HEK293 (cell line): ENCODE results near the gene RNU6-7.

ENCODE experiments used
- ATF2 ChIP-seq: fragments of 450-650 bp; formaldehyde crosslinking; IDR thresholded peaks from 2 replicates; pipeline ENCODE4 v1.5.1; 2016; ENCODE audit warnings: missing biosample characterization, missing genetic modification characterization, low read depth
- BCL11B ChIP-seq: fragments of 450-650 bp; formaldehyde crosslinking; IDR thresholded peaks from 2 replicates; pipeline ENCODE4 v1.5.1; 2016; ENCODE audit warnings: low read depth, missing biosample characterization, missing genetic modification characterization
- FEZF1 ChIP-seq: fragments of 450-650 bp; formaldehyde crosslinking; IDR thresholded peaks from 2 replicates; pipeline ENCODE4 v1.5.1; 2016; ENCODE audit warnings: missing biosample characterization, missing genetic modification characterization
- KLF7 ChIP-seq: fragments of 450-650 bp; formaldehyde crosslinking; IDR thresholded peaks from 2 replicates; pipeline ENCODE4 v1.5.1; 2016; ENCODE audit warnings: missing biosample characterization, missing genetic modification characterization, borderline replicate concordance
- OSR2 ChIP-seq: fragments of 450-650 bp; formaldehyde crosslinking; IDR thresholded peaks from 2 replicates; pipeline ENCODE4 v1.5.1; 2016; ENCODE audit warnings: missing biosample characterization, missing genetic modification characterization
- PRDM1 ChIP-seq: fragments of 450-650 bp; formaldehyde crosslinking; IDR thresholded peaks from 2 replicates; pipeline ENCODE4; 2016; ENCODE audit warnings: missing biosample characterization, missing genetic modification characterization
- PRDM6 ChIP-seq: fragments of 450-650 bp; formaldehyde crosslinking; IDR thresholded peaks from 2 replicates; pipeline ENCODE4 v1.5.1; 2017; ENCODE audit warnings: missing biosample characterization, missing genetic modification characterization
- REPIN1 ChIP-seq: fragments of 450-650 bp; formaldehyde crosslinking; IDR thresholded peaks from 2 replicates; pipeline ENCODE4 v1.5.1; 2017; ENCODE audit warnings: missing biosample characterization, missing genetic modification characterization, low read depth
- SALL2 ChIP-seq: fragments of 450-650 bp; formaldehyde crosslinking; IDR thresholded peaks from 2 replicates; pipeline ENCODE4 v1.5.0; 2017; ENCODE audit warnings: missing biosample characterization, mild to moderate bottlenecking, missing genetic modification characterization, borderline replicate concordance
- SCRT1 ChIP-seq: fragments of 450-650 bp; formaldehyde crosslinking; IDR thresholded peaks from 2 replicates; pipeline ENCODE4 v1.5.1; 2016; ENCODE audit warnings: missing biosample characterization, missing genetic modification characterization, borderline replicate concordance
- TRIM28 ChIP-seq: IDR thresholded peaks from 2 replicates; pipeline ENCODE4 v1.6.1; 2011; ENCODE audit warnings: low read length, control low read depth, borderline replicate concordance
- ZBTB17 ChIP-seq: fragments of 450-650 bp; formaldehyde crosslinking; IDR thresholded peaks from 2 replicates; pipeline ENCODE4 v1.5.1; 2016; ENCODE audit warnings: missing biosample characterization, missing genetic modification characterization
- ZBTB20 ChIP-seq: fragments of 450-650 bp; formaldehyde crosslinking; IDR thresholded peaks from 2 replicates; pipeline ENCODE4 v1.5.1; 2016; ENCODE audit warnings: missing biosample characterization, missing genetic modification characterization
- ZBTB7A ChIP-seq: fragments of 450-650 bp; formaldehyde crosslinking; IDR thresholded peaks from 2 replicates; pipeline ENCODE4 v1.5.1; 2016; ENCODE audit warnings: low read depth, missing biosample characterization, missing genetic modification characterization
- ZBTB8A ChIP-seq: fragments of 450-650 bp; formaldehyde crosslinking; IDR thresholded peaks from 2 replicates; pipeline ENCODE4 v1.5.1; 2016; ENCODE audit warnings: missing biosample characterization, missing genetic modification characterization
- ZEB2 ChIP-seq: fragments of 450-650 bp; formaldehyde crosslinking; IDR thresholded peaks from 2 replicates; pipeline ENCODE4 v1.5.1; 2016; ENCODE audit warnings: missing biosample characterization, missing genetic modification characterization
- ZFP41 ChIP-seq: fragments of 450-650 bp; formaldehyde crosslinking; IDR thresholded peaks from 2 replicates; pipeline ENCODE4 v1.5.1; 2016; ENCODE audit warnings: missing biosample characterization, missing genetic modification characterization, borderline replicate concordance
- ZNF10 ChIP-seq: fragments of 450-650 bp; formaldehyde crosslinking; IDR thresholded peaks from 2 replicates; pipeline ENCODE4 v1.5.1; 2017; ENCODE audit warnings: missing biosample characterization, missing genetic modification characterization
- ZNF114 ChIP-seq: fragments of 450-650 bp; formaldehyde crosslinking; IDR thresholded peaks from 2 replicates; pipeline ENCODE4 v1.5.0; 2017; ENCODE audit warnings: missing biosample characterization, missing genetic modification characterization
- ZNF248 ChIP-seq: fragments of 450-650 bp; formaldehyde crosslinking; IDR thresholded peaks from 2 replicates; pipeline ENCODE4 v1.5.1; 2017; ENCODE audit warnings: missing biosample characterization, missing genetic modification characterization
- ZNF266 ChIP-seq: fragments of 450-650 bp; formaldehyde crosslinking; IDR thresholded peaks from 2 replicates; pipeline ENCODE4 v1.5.1; 2016; ENCODE audit warnings: missing biosample characterization, missing genetic modification characterization, low read depth
- ZNF274 ChIP-seq, 2 experiments: fragments of 200-500 bp in 1 of 2; fragments of 450-650 bp in 1 of 2; sonication (Bioruptor generic) in 1 of 2; formaldehyde crosslinking in 1 of 2; IDR thresholded peaks; 2 replicates each; pipeline versions ENCODE4 v1.5.1 to v1.6.1; 2014 to 2016; ENCODE audit warnings: borderline replicate concordance in 1 of 2, inconsistent platforms in 1 of 2, low read length in 1 of 2, missing biosample characterization in 1 of 2, missing genetic modification characterization in 1 of 2
- ZNF350 ChIP-seq: fragments of 450-650 bp; formaldehyde crosslinking; IDR thresholded peaks from 2 replicates; pipeline ENCODE4 v1.5.0; 2017; ENCODE audit warnings: missing biosample characterization, mild to moderate bottlenecking, missing genetic modification characterization
- ZNF366 ChIP-seq: fragments of 450-650 bp; formaldehyde crosslinking; conservative IDR thresholded peaks from 2 replicates; pipeline ENCODE4 v1.5.1; 2016; ENCODE audit warnings: missing biosample characterization, missing genetic modification characterization
- ZNF404 ChIP-seq: fragments of 450-650 bp; formaldehyde crosslinking; IDR thresholded peaks from 2 replicates; pipeline ENCODE4 v1.5.1; 2017; ENCODE audit warnings: missing biosample characterization, missing genetic modification characterization
- ZNF426 ChIP-seq: fragments of 450-650 bp; formaldehyde crosslinking; IDR thresholded peaks from 2 replicates; pipeline ENCODE4 v1.5.1; 2017; ENCODE audit warnings: missing biosample characterization, missing genetic modification characterization, mild to moderate bottlenecking, inconsistent platforms, moderate library complexity
- ZNF514 ChIP-seq: fragments of 450-650 bp; formaldehyde crosslinking; IDR thresholded peaks from 2 replicates; pipeline ENCODE4 v1.5.1; 2016; ENCODE audit warnings: missing biosample characterization, missing genetic modification characterization
- ZNF561 ChIP-seq: fragments of 450-650 bp; IDR thresholded peaks from 2 replicates; pipeline ENCODE4 v1.5.1; 2018; ENCODE audit warnings: missing biosample characterization, missing genetic modification characterization, borderline replicate concordance
- ZNF610 ChIP-seq: fragments of 450-650 bp; formaldehyde crosslinking; IDR thresholded peaks from 2 replicates; pipeline ENCODE4 v1.5.1; 2016; ENCODE audit warnings: missing biosample characterization, missing genetic modification characterization, borderline replicate concordance
- ZNF664 ChIP-seq: fragments of 450-650 bp; formaldehyde crosslinking; IDR thresholded peaks from 2 replicates; pipeline ENCODE4 v1.5.1; 2016; ENCODE audit warnings: missing biosample characterization, missing genetic modification characterization
- ZNF701 ChIP-seq: fragments of 450-650 bp; formaldehyde crosslinking; IDR thresholded peaks from 2 replicates; pipeline ENCODE4 v1.5.1; 2016; ENCODE audit warnings: missing biosample characterization, missing genetic modification characterization
- TF ChIP-seq, protein P1 (sequence below): fragments of 450-650 bp; formaldehyde crosslinking; IDR thresholded peaks from 2 replicates; pipeline ENCODE4 v1.5.0; 2017; ENCODE audit warnings: missing biosample characterization, missing genetic modification characterization, borderline replicate concordance
- TF ChIP-seq, protein P2 (sequence below): fragments of 450-650 bp; formaldehyde crosslinking; IDR thresholded peaks from 2 replicates; pipeline ENCODE4 v1.5.1; 2016; ENCODE audit warnings: missing biosample characterization, missing genetic modification characterization

Gene RNU6-7

GRCh38 chr14:32200368-32201192, 1.3 kb upstream of the RNU6-7 start (continued):
- no peak for TF ChIP-seq REPIN1 (tag by site-specific recombination)
- TF ChIP-seq TRIM28 = no peak
- TF ChIP-seq ZNF248 = no peak
- no peak for TF ChIP-seq ATF2 (tag by site-specific recombination)
- no peak for TF ChIP-seq KLF7 (tag by site-specific recombination)
- TF ChIP-seq ZNF10 (tag by site-specific recombination) = no peak
- TF ChIP-seq BCL11B (tag by site-specific recombination) = no peak
- TF ChIP-seq ZNF366 (tag by site-specific recombination) = 0 out of 2 replicates have a peak, but pooled peaks have one; percentile 28
- TF ChIP-seq ZNF426 = no peak
- TF ChIP-seq ZNF701 (tag by site-specific recombination) = no peak
- peak; percentile 28; the same call in 1 of the 2 replicates for TF ChIP-seq PRDM6 (tag by site-specific recombination)
- TF ChIP-seq ZNF114 = no peak
- TF ChIP-seq ZNF610 (tag by site-specific recombination) = no peak
- TF ChIP-seq, protein P1, sequence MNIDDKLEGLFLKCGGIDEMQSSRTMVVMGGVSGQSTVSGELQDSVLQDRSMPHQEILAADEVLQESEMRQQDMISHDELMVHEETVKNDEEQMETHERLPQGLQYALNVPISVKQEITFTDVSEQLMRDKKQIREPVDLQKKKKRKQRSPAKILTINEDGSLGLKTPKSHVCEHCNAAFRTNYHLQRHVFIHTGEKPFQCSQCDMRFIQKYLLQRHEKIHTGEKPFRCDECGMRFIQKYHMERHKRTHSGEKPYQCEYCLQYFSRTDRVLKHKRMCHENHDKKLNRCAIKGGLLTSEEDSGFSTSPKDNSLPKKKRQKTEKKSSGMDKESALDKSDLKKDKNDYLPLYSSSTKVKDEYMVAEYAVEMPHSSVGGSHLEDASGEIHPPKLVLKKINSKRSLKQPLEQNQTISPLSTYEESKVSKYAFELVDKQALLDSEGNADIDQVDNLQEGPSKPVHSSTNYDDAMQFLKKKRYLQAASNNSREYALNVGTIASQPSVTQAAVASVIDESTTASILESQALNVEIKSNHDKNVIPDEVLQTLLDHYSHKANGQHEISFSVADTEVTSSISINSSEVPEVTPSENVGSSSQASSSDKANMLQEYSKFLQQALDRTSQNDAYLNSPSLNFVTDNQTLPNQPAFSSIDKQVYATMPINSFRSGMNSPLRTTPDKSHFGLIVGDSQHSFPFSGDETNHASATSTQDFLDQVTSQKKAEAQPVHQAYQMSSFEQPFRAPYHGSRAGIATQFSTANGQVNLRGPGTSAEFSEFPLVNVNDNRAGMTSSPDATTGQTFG (tag by site-specific recombination) = no peak
- no peak for TF ChIP-seq ZNF561 (tag by site-specific recombination)
- TF ChIP-seq ZBTB20 (tag by site-specific recombination) = peak; percentile 23; the same call in 1 of the 2 replicates
- peak; percentile 80; the same call in 1 of the 2 replicates for TF ChIP-seq ZBTB17
- no peak for TF ChIP-seq ZNF266 (tag by site-specific recombination)
- TF ChIP-seq ZEB2 (tag by site-specific recombination) = 0 out of 2 replicates have a peak, but pooled peaks have one; percentile 7
- TF ChIP-seq FEZF1 (tag by site-specific recombination) = no peak
- no peak for TF ChIP-seq ZNF664 (tag by site-specific recombination)
- TF ChIP-seq ZNF514 (tag by site-specific recombination) = no peak
- no peak for TF ChIP-seq OSR2 (tag by site-specific recombination)
- TF ChIP-seq SALL2 (tag by site-specific recombination) = no peak
- TF ChIP-seq ZFP41 (tag by site-specific recombination) = no peak
- TF ChIP-seq SCRT1 (tag by site-specific recombination) = no peak
- TF ChIP-seq ZNF404 = no peak
- TF ChIP-seq ZNF350 (tag by site-specific recombination) = no peak
- TF ChIP-seq ZBTB7A = no peak
- TF ChIP-seq PRDM1 = no peak
- no peak for TF ChIP-seq ZNF274 (IDR thresholded peaks at IDR 0.05; ENCODE audit: low read length)
- no peak for TF ChIP-seq ZNF274 (tag by site-specific recombination; IDR thresholded peaks at IDR 0.05; ENCODE audit: borderline replicate concordance)
- no peak for TF ChIP-seq ZBTB8A (tag by site-specific recombination)
- TF ChIP-seq, protein P2, sequence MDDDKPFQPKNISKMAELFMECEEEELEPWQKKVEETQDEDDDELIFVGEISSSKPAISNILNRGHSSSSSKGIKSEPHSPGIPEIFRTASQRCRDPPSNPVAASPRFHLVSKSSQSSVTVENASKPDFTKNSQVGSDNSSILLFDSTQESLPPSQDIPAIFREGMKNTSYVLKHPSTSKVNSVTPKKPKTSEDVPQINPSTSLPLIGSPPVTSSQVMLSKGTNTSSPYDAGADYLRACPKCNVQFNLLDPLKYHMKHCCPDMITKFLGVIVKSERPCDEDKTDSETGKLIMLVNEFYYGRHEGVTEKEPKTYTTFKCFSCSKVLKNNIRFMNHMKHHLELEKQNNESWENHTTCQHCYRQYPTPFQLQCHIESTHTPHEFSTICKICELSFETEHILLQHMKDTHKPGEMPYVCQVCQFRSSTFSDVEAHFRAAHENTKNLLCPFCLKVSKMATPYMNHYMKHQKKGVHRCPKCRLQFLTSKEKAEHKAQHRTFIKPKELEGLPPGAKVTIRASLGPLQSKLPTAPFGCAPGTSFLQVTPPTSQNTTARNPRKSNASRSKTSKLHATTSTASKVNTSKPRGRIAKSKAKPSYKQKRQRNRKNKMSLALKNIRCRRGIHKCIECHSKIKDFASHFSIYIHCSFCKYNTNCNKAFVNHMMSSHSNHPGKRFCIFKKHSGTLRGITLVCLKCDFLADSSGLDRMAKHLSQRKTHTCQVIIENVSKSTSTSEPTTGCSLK = no peak
